HepG2 (cell line): ENCODE measurements around the gene CYCS. TPM values are rescaled to one million over a fixed set of nuclear protein-coding genes. Genes with fewer than 3 reads are reported as not detected.

Source experiments
- ATAC-seq: fragments of 200-7000 bp; cut with Tn5 transposase; 3 replicates; pipeline ENCODE4 v1.9.1; 2020; ENCODE audit warnings: mild to moderate bottlenecking, moderate library complexity
- BruUV-seq: library from RNA; stranded (reverse); fragments of 400-500 nt; replicated peaks from 2 replicates; lab custom pipeline; 2021; lab: Mats Ljungman, UMichigan
- CTCF ChIA-PET: fragments of 300-600 bp; formaldehyde crosslinking; extraction: SDS; loops from one replicate; lab custom pipeline; 2021; ENCODE audit warnings: low total read pairs, inconsistent platforms, low intra/inter-chr PET ratio; lab: Yijun Ruan, JAX
- POLR2A ChIA-PET: fragments of 350-600 bp; sonication (Branson Sonifier 250); formaldehyde crosslinking; loops from one replicate; lab custom pipeline; 2020; ENCODE audit warnings: antibody characterized with exemption, inconsistent platforms; lab: Yijun Ruan, JAX
- DNase-seq: peaks from one replicate; pipeline ENCODE4 v3.0.0-alpha.2; 2015; ENCODE audit warnings: low spot score
- FAIRE-seq: peaks from 3 replicates; lab custom pipeline; 2011; peaks lifted over from hg19 to GRCh38; lab: Jason Lieb, UNC
- H2AFZ ChIP-seq: one replicate; pipeline ENCODE4 v1.6.1; 2011; ENCODE audit warnings: low read length, inconsistent platforms
- H3K27ac ChIP-seq: fragments of 300-600 bp; 3 replicates; pipeline ENCODE4 v1.8.0; 2011; ENCODE audit warnings: mixed run types, mild to moderate bottlenecking, mixed read lengths, low read length, inconsistent platforms; ENCODE audit not compliant: insufficient read depth; ENCODE audit errors: extremely low read length
- H3K27me3 ChIP-seq, 2 experiments: fragments of 200-600 bp in 1 of 2; 2 replicates in 1 of 2; 3 replicates in 1 of 2; pipeline versions ENCODE4 v1.6.0 to v1.8.0; 2011; ENCODE audit warnings: low read length in 2 of 2, mild to moderate bottlenecking in 2 of 2, moderate library complexity in 2 of 2, inconsistent platforms in 1 of 2; ENCODE audit not compliant: insufficient read depth in 2 of 2, control insufficient read depth in 1 of 2
- H3K36me3 ChIP-seq, 2 experiments: fragments of 200-600 bp in 1 of 2; replicated peaks in 1 of 2; 2 replicates in 1 of 2; 3 replicates in 1 of 2; pipeline versions ENCODE4 v1.5.1 to v1.8.0; 2011; ENCODE audit warnings: low read length in 2 of 2, inconsistent platforms in 1 of 2; ENCODE audit not compliant: insufficient read depth in 2 of 2, control insufficient read depth in 1 of 2
- H3K4me1 ChIP-seq: 2 replicates; pipeline ENCODE4 v1.5.1; 2012; ENCODE audit warnings: low read length, inconsistent platforms; ENCODE audit not compliant: insufficient read depth
- H3K4me2 ChIP-seq: 2 replicates; pipeline ENCODE4 v1.6.0; 2011; ENCODE audit warnings: low read depth, low read length, inconsistent platforms
- H3K4me3 ChIP-seq, 3 experiments: fragments of 200-600 bp in 1 of 3; sonication (generic), shearing (Covaris generic) in 1 of 3; replicated peaks in 1 of 3; 2 replicates each; pipeline ENCODE4 v1.5.1; 2011 to 2016; ENCODE audit warnings: low read length in 3 of 3, inconsistent platforms in 2 of 3, low read depth in 2 of 3, mild to moderate bottlenecking in 2 of 3, control low read depth in 1 of 3, mixed read lengths in 1 of 3; ENCODE audit not compliant: insufficient read depth in 1 of 3
- H3K79me2 ChIP-seq: one replicate; pipeline ENCODE4 v1.6.1; 2011; ENCODE audit warnings: low read length, inconsistent platforms; ENCODE audit not compliant: insufficient read depth
- H3K9ac ChIP-seq: 2 replicates; pipeline ENCODE4 v1.6.0; 2011; ENCODE audit warnings: mild to moderate bottlenecking, low read depth, low read length, inconsistent platforms; ENCODE audit not compliant: insufficient read depth
- H3K9me3 ChIP-seq: 2 replicates; pipeline ENCODE4 v1.5.1; 2012; ENCODE audit warnings: mild to moderate bottlenecking, low read length
- H4K20me1 ChIP-seq: 2 replicates; pipeline ENCODE4 v1.6.0; 2011; ENCODE audit warnings: inconsistent platforms, mild to moderate bottlenecking, low read length, moderate library complexity; ENCODE audit not compliant: insufficient read depth
- ARID5B ChIP-seq: IDR thresholded peaks from 2 replicates; pipeline ENCODE4 v1.4.0; 2020; ENCODE audit warnings: mild to moderate bottlenecking, missing genetic modification reagents
- DMTF1 ChIP-seq: sonication (generic); formaldehyde crosslinking; IDR thresholded peaks from 2 replicates; pipeline ENCODE4 v1.4.0; 2020; ENCODE audit warnings: mild to moderate bottlenecking, missing genetic modification reagents
- KAT7 ChIP-seq: IDR thresholded peaks from 2 replicates; pipeline ENCODE4 v1.6.1; 2018; ENCODE audit warnings: borderline replicate concordance, missing compliant biosample characterization
- MBD4 ChIP-seq: IDR thresholded peaks from 2 replicates; pipeline ENCODE4 v1.6.1; 2012; ENCODE audit warnings: low read length, inconsistent platforms, borderline replicate concordance
- PITX1 ChIP-seq: sonication (generic); formaldehyde crosslinking; IDR thresholded peaks from 2 replicates; pipeline ENCODE4 v1.5.1; 2020; ENCODE audit warnings: mild to moderate bottlenecking, missing genetic modification reagents
- RBFOX2 ChIP-seq: fragments of 200-400 bp; formaldehyde crosslinking; IDR thresholded peaks from 2 replicates; pipeline ENCODE4 v1.6.1; 2017; ENCODE audit warnings: low read depth, mild to moderate bottlenecking, low read length
- SAFB2 ChIP-seq: sonication (generic); formaldehyde crosslinking; IDR thresholded peaks from 2 replicates; pipeline ENCODE4 v1.5.1; 2020; ENCODE audit warnings: missing genetic modification reagents, low read depth, mild to moderate bottlenecking, borderline replicate concordance
- ZNF614 ChIP-seq: IDR thresholded peaks from 2 replicates; pipeline ENCODE4 v1.6.1; 2018; ENCODE audit warnings: missing biosample characterization, missing genetic modification reagents, inconsistent platforms, borderline replicate concordance
- ZNF639 ChIP-seq: conservative IDR thresholded peaks from 2 replicates; pipeline ENCODE4 v1.6.1; 2018; ENCODE audit warnings: missing genetic modification reagents
- WGBS: methylation state at CpG from one replicate; pipeline ENCODE4 v1.1.6; 2017; ENCODE audit warnings: low lambda C conversion rate; 5-methylcytosine and 5-hydroxymethylcytosine counted together
- in situ Hi-C: cut with HindIII; loops from 2 replicates; pipeline ENCODE4 v1.10.0; 2017; ENCODE audit warnings: low pct_unique_long_range_greater_than_20kb; ENCODE audit not compliant: extremely low pct_ligation_motif_present
- intact Hi-C: fragments of 100-400 bp; cut with micrococcal nuclease; formaldehyde crosslinking; loops from one replicate; pipeline ENCODE4 v1.10.0; 2022; ENCODE audit not compliant: unreplicated experiment
- polyA plus RNA-seq, 8 experiments: library from polyadenylated mRNA; depleted of rRNA in 3 of 8; stranded (reverse) in 7 of 8; unstranded in 1 of 8; fragments of >200 nt; fragmentation: Illumina TruSeq in 4 of 8; extraction: Trizol in 4 of 8; gene quantifications; 2 replicates each; pipeline versions ENCODE4 v1.2.1 to v1.2.3, GENCODE V29; 2011 to 2016; ENCODE audit warnings: low read depth in 4 of 8, missing spikeins in 1 of 8, mixed read lengths in 1 of 8; ENCODE audit not compliant: insufficient read depth in 1 of 8
- total RNA-seq, 5 experiments: library from RNA; depleted of rRNA; stranded (reverse); fragments of >200 nt; fragmentation: Illumina TruSeq; extraction: Trizol; gene quantifications; 2 replicates each; pipeline ENCODE4 v1.2.3, GENCODE V29; 2016; ENCODE audit warnings: low read depth in 1 of 5

CYCS gene
- total and polyA plus RNA-seq, 2 of the 13 experiments (the other 11 are each of a cell fraction or from before 2014, with no cell fraction given): 35.9 to 202 TPM

GRCh38 chr7:25158966-25159365 is 33.9 kb upstream of the CYCS start:
- Histone ChIP-seq H3K27ac (no peak overlapping the region), H2AFZ (no peak overlapping the region), H3K36me3 (peaks cover 0 to 1% of the 10 kb centered on the region in 2 experiments; a peak in 1 of 5 replicates), H3K4me2 (no peak overlapping the region), H3K9me3 (no peaks in the 10 kb centered on the region), H3K79me2 (no peaks in the 10 kb centered on the region), H4K20me1 (no peaks in the 10 kb centered on the region), H3K4me1 (no peaks in the 10 kb centered on the region), H3K4me3 (no peak overlapping the region), H3K9ac (no peak overlapping the region), H3K27me3 (no peaks in the 10 kb centered on the region)
- CTCF ChIA-PET: no interaction called here
- TF ChIP-seq ZNF614 (CRISPR knock-in tag) (no peak), PITX1 (CRISPR knock-in tag) (no peak), ZNF639 (CRISPR knock-in tag) (no peak), MBD4 (no peak), ARID5B (no peak), KAT7 (no peak), RBFOX2 (no peak), DMTF1 (CRISPR knock-in tag) (no peak), SAFB2 (no peak)
- intact Hi-C loops: no loop called here
- POLR2A ChIA-PET: no interaction called here
- 97% methylated on average over 4 of the region's 4 CpGs for WGBS
- in situ Hi-C loops: no loop called here
- DNase-seq (no peak), FAIRE-seq (no peak), ATAC-seq (no peak)
- no TSS peak for BruUV-seq
